ENCODE measurements around the gene MLC1.

The MLC1 gene

DNA sequence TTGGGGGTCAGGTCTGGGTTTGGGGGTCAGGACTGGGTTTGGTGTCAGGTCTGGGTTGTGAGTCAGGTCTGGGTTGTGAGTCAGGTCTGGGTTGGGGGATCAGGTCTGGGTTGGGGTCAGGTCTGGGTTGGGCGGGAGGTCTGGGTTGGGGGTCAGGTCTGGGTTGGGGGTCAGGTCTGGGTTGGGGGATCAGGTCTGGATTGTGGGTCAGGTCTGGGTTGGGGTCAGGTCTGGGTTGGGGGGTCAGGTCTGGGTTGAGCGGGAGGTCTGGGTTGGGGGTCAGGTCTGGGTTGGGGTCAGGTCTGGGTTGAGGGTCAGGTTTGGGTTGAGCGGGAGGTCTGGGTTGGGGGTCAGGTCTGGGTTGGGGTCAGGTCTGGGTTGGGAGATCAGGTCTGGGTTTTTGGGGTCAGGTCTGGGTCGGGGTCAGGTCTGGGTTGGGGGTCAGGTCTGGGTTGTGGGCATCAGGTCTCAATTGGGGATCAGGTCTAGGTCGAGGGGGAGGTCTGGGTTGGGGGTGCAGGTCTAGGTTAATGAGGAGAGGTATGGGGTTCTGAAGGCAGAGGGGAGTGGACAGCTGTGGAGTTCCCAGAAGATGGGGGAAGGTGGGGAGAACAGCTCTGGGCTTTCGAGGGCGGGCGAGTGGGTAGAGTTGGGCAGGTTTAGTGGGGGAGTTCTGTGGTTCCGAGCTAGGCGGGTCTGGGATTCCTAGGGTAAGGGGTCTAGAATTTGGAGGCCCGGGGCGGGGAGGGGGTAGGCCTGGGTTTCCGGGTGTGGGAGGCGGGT is 27.8 kb downstream of the MLC1 start:
- no peak for DNase-seq

DNA sequence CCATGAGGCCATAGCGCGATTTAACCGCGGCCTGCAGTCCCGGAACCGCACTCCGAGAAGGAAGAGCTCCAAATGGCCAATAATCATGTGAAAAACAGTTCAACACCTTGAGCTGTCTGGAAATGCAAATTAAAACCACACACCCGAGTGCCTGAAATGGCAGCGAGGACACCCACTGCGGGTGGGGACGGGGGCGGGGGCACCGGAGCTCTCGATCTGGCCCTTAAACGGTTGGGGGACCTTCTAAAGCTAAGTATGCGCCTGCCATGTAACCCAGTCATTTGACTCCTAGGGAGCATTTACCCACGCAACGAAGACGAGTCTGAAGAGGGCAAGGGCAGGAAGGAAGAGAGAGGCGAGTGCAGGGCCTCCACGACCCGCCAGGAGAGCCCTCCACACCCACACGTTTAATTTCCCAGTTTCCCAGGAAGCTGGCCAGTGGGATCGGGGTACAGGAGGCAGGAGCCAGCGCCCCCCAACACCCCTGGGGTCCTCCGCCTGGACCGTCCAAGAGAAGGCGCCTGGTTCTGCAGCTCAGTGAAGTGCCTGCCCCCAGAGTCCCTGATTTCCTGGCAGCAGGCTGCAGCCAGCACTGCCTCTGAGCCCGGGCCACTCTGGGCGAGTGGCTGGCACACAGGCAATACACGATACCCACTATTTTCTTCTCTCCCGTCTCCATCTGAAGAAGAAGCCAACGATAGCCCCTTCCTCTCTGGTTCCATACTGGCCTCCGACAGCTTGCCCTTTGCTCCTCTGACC is 28.8 kb downstream of the MLC1 start:
- DNase-seq = no peak

DNA sequence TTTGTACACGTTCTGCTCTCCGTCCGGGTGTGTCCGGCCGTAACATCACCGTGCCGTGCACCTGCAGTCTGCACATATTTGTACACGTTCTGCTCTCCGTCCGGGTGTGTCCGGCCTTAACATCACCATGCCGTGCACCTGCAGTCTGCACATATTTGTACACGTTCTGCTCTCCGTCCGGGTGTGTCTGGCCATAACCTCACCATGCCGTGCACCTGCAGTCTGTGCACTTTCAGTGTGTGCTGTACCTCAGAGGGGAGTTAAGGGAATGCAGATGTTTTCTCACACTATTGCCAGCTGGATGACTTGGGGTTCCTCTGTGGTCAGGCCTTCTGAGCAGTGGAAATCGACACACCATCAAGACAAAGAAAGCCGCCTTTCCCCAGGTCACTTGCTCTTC is 31.4 kb downstream of the MLC1 start:
- DNase-seq = no peak

DNA sequence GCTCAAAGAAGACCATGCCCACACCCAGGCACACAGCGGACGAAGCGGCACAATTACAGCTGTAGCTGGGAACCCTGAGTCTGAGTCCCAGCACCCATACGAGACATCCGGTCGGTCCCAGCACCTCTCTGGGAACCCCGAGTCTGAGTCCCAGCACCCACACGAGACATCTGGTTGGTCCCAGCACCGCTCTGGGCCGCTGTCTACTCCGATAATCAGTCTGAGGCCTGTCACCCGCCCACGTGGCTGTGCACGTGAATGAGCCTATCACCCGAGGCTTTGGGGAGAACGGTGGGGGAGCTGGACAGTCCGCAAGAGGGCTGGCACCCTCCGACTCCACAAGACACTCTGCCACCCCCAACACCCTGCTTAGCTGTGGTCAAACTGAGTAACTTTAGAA is 33.3 kb downstream of the MLC1 start:
- DNase-seq = no peak

DNA sequence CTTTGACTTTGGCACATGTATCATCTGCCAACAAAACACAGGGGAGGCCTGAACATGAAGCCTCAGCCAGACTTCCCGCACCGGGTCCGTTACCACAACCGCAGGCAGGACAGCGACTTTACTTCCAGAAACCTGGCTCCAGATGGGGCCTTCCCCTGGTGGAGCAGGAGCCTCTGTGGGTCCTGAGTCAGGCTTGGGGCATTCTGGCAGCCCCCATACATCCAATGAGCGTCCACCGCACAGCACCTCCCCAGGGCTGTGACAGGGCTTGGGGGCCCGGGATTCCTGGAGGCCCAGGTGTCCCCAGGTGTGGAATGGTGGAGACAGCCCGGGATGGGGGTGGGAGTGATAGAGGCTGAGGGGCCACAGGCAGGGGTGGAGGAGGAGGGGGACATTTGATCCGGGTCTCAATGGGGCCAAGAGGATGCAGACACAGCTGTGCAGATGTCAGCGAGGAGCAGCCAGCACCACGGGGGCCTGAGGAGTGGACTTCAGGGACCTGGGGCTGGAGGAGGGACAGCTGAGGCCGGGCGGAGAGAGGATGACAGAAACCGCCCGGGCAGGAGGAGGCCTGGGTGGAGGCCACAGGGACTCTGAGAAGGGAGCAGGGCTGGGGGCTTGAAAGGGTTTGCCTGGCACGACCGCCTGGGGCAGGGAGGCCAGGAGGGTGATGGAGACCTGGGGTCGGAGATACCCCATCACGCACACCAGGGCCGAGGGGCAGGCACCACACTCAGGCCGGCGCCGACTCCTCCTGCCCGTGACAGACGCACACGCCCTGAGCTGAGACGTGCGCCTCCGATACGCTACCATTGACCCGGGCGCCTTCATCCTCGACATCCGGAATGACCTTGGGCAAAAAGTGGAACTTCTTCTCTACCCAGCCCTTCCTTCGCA is 35.7 kb downstream of the MLC1 start:
- DNase-seq = no peak

DNA sequence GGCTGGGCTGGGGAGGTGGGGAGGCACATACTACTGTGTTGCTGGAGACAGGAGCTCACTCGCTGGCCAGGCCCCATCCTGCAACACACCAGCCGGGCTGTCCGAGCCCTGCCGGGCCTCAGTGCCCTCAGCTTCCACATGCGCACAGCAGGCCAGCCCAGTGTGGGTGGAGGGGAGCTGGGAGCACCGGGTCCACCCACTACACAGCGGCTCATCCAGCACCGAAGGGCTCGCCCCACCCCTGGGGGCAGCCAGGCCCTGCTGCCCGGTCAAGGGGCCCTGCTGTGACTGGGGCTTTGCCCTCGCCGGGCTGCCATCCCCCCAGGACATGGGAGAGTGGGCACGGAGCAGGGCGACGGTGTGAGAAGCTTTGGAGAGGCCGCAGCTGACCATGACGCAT is 36.4 kb downstream of the MLC1 start:
- DNase-seq = no peak

DNA sequence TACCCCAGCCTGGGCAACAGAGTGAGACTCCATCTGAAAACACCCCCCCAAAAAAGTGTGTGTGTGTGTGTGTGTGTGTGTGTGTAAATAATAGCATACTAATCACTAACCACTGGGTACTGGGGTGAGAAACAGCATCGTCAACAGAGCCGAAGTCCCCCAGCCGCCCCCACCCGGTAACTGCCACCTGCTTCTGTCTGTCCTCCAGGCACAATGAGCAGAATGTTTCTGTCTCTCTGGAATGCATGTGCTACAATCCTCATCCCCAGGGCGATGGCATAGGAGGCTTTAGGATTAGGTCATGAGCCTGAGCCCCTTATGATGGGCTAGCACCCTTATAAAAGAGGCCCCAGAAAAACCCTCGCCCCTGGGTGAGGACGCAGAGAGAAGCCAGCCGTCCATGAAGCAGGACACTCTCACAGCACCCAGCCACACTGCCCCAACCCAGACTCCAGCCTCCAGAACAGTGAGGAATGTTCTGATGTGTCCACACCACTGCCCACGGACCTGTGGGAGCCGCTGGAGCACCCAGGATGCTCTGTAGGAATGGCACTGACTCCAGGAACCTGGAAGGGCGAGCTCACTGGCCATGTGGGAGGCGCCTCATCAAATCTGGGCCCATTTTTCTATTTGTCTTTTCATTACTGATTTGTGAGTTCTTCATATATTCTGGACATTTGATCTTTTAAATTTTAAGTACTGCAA is 37.0 kb downstream of the MLC1 start:
- DNase-seq = no peak

DNA sequence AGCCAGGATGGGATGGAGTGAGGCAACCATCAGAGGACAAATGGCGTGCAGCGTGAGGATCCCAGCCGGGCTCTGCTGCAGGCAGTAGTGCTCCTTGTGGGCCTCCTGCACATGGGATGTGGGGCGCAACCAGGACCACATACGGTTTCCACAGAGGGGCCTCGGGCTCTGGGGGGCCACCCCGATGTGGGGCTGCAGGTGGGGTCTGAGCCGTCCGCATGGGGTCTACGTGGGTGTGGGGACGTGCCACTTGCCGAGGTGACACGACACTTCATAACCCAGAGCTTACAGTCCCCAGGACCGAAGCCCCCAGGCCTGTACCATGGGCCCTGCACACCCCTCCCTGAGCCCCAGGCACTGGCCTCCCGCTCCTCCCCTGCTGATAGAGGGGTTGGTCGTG is 37.9 kb downstream of the MLC1 start:
- DNase-seq = no peak

DNA sequence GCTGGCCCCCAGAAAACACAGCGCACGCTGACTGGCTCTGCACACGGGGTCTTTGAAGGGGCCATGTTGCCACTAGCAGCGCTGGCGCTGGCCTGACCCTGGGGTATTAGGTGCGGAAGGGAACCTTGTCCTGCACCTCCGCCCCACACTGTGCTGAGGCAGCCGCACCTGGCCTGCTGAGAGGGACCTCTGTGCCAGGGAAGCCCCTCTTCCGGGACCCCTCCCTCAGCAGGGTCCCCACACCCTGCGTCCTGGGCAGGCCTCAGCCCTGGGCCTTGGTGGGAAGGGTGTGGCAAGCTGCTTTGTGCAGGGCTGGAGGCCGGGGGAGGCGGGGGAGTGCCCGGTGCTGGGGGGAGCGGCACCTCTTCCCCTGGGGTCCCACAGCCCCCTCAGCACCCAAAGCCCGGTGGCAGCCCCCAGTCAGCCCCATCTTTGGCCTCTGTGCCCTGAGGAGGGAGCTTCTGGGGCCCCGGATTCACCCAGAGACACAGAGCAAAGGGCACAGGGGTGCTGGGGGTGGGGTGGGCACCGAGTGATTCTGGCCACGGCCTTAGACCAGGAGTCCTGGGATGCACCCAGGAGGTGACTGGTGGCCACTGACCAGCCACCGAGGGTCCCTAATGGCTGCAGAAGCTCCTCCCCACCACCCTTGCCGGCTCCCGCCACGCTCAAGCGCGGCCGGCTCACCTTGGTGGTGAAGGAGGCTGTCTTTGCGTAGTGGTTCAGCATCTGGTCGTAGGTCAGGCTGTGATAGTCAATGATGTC is 38.6 kb downstream of the MLC1 start:
- DNase-seq = no peak

DNA sequence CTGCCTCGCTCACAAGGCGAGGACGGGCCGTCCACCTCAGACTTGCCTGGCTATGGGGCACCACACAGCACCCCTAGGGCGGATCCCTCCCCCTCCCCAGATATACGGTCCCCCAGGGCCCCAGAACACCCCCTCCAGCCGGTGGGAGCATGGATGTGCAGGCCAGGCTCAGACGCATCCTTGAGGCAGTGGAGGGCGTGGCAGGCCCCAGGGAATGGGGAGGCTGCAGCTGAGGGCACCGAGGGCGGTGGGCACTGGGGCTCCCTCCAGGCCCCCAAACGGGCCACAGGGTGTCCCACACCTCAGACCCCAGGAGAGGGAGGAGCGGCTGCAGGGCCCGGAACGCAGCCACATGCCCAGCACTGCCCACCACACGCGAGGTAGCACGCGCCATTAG is 39.2 kb downstream of the MLC1 start:
- DNase-seq = no peak

DNA sequence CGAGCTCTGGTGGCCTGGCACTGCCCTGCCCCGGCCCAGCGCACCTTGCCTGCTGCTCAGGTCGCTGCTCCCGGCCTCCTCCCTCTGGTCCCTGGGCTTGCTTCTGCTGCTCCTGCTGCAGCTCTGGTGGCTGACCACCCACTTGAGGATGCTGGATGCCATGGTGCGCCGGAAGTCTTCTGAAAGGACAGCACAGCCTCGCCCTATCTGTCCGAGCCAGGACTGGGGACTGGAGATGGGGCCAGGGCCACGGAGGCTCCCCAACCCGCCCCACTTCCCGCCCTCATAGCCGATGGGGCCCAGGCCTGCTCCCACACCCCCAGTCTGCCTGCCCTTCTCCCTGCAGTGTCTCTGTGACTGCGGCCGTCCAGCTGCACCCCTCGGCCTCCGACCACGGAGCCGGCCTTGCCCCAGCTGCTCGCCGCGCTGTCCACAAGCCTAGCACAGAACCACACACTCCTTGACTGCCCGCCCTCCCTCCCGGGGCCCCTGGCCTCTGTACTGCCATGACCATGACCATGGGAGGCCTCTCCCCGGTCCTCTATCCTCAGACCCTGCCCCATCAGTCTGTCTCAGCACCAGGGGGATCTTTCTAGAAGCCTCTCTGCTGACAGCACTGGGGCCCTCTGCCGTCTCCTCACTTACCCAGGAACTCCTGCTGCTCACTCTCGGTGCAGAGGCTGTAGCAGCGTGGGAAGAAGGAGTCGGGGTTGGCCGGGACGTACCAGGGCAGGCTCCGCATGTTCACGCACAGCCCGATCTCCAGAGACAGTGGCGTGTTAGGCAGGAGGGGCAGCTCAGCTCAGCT is 39.8 kb downstream of the MLC1 start:
- no peak for DNase-seq

DNA sequence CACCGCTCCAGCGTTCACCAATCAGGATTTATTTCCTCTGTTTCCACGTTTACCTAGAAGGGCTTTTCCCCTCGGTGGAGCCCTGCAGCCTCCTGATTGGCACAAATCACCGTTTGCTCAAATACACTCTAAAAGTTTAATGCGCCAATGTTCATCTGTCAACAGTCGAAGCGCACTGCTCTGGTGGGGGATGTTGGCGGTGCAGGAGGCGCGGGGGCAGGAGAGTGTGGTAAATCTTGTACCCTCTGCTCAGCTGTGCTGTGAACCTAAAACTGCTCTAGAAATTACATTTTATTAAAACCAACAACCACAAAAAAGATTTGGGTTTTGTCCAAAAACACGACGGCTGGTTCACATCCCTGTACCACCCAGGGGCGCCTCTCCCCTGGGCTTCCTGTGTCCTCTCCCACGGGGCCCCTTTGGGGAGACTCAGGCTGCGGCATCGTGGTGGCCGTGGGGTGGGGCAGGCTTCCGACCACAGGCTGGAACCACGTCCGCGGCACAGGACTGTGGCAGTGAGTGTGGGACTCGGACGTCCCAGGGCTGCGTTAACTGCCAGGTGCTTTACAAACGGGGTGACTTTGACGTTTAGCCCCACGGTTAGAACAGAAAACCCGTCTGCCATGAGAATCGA is 40.6 kb downstream of the MLC1 start:
- DNase-seq = no peak

DNA sequence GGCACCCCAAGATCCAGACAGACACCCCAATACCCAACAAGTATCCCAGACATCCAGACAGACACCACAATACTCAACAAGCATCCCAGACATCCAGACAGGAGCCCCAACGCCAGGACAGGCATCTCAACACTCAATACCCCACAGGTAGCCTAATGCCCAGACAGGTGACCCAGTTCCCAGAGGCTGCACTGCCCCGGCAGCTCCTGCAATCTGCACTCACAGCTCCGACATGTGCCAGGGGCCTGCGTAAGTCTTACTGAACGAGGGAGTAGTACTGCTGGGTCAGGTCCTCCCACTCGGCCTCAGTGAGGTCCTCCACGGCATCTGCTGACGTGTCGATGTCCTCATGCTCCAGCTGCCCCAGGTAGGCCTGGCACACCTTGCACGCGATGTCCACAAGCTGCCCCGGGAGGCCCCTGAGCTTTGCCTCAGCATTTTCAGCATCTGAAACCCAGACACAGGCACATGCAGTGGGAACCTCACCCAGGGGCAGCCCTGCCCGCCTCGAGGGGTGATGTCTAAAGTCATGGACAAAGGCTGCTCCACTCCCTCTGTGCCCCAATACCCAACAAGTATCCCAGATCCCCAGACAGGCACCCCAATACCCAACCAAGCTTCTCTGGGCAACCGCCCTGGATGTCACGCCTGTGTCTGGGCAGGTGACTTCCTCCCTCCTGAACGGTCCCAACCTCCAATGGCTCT is 43.7 kb downstream of the MLC1 start:
- no peak for DNase-seq

DNA sequence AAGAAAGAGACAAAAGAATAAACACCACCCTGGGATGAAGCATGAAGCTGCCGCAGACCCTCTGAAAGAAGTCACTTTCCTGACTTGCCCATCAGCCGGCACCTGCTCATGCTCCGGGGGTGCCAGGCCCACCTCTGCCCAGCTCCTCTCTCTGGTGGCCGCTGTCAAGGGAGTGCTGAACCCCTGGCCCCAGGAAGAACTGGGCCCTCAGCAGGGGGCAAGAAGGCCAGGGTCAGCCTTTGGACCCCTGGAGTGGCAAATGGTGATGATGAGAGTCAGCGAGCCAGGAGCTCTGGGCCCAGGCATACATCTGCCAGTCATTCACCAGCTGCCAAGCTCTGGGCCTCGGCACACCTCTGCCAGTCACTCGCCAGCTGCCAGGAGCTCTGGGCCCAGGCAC is 44.5 kb downstream of the MLC1 start:
- DNase-seq = no peak

DNA sequence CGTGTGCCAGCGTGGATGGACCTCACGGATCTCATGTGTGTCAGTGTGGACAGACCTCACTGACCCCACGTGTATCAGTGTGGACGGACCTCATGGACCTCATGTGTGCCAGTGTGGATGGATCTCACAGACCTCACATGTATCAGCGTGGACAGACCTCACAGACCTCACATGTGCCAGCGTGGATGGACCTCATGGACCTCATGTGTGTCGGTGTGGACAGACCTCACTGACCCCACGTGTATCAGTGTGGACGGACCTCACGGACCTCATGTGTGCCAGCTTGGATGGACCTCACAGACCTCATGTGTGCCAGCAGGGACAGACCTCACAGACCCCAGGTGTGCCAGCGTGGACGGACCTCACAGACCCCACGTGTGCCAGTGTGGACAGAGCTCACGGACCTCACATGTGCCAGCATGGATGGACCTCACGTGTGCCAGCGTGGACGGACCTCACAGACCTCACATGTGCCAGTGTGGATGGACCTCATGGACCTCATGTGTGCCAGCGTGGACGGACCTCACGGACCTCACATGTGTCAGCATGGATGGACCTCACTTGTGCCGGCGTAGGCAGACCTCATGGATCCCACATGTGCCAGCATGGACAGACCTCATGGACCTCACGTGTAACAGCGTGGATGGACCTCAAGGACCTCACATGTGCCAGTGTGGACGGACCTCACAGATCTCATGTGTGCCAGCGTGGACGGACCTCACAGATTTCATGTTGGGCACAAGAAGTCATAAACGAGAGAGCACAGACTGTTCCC is 45.4 kb downstream of the MLC1 start:
- no peak for DNase-seq

DNA sequence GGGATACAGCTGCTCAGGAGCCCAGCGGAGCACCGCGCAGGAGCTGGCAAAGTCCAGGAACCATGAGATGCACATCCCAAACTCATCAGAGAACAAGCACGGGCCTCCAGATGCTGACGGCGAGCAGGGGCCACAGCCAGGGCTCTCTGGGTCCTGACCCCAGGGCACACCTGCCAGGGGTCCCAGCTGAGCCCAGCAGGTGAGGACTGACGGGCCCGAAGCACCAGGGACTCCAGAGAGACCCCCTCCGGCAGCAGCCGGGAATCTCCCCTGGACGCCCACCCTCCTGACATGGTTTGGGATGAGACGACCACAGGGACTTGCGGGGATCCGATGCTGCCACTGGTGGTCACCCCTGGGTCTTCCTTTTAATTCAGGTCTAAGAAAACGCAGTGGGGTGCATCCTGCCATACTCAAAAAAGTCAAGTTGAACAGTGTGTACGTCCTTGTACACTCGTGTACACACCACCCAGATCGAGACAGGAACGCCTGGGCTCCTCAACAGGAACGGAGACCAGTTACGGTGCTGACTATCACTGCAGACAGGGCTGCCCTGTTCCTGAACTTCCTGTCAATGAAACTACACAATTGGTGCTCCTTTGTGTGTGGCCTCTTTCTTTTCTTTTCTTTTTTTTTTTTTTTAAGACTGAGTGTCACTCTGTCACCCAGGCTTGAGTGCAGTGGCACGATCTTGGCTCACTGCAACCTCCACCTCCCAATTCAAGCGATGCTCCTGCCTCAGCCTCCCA is 49.1 kb downstream of the MLC1 start:
- DNase-seq = no peak

DNA sequence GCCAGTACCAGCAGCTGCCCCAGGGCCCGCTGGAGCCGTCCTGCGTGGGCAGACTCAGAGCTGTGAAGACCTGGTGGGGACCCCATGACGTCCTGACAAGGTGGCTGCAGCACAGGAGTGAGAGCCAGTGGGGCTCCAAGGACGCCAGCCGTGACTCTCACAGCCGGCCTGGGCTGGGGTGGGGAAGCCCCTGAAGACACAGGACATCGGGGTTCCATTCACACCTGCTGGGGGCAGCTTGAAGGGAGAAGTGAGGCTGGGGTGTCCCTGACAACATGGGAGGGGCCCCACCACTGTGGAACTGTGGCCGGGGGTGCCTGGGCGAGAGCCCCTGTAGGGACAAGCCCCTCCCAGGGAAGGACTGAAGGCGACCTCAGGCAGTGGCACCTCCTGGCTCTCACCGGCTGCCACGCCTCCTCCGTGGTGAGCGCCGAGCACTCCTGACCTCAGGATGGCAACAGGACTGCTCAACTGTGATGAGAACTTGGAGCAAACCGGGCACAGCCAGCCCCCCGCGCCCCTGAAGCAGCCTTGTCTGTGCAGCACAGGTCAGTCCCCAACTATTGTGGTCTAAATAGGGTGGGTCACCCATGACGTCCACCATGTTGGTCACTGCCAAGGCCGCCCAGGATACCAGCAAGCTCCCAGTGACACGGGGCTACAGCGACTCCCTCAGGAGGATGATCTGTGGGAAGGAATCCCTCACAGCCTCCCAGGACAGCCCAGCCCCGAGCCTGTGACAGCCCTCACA is 49.9 kb downstream of the MLC1 start:
- no peak for DNase-seq
